GM12892 (cell line): ENCODE measurements around the gene LSM14A.
"Not testable (repeated sequence)": the region's sequence is repeated elsewhere in the genome, so short reads cannot be mapped to it uniquely, and the experiment has no call there.

ENCODE experiments used
- DNase-seq: peaks from one replicate; pipeline ENCODE4 v3.0.0; 2011; ENCODE audit not compliant: insufficient read length
- FAIRE-seq: peaks from 2 replicates; lab custom pipeline; 2011; peaks lifted over from hg19 to GRCh38; lab: Jason Lieb, UNC
- POLR2A ChIP-seq: IDR thresholded peaks from 2 replicates; pipeline ENCODE4 v1.6.1; 2011; ENCODE audit warnings: low read depth, low read length, control low read depth
- POLR2AphosphoS5 ChIP-seq: IDR thresholded peaks from 2 replicates; pipeline ENCODE4 v1.6.1; 2011; ENCODE audit warnings: low read depth, low read length, control low read depth
- TAF1 ChIP-seq: IDR thresholded peaks from 2 replicates; pipeline ENCODE4 v1.6.1; 2011; ENCODE audit warnings: low read depth, mild to moderate bottlenecking, control low read depth, low read length, borderline replicate concordance

The LSM14A gene

GRCh38 chr19:34135821-34136611, 36.3 kb upstream of the LSM14A start:
- no peak for DNase-seq
- FAIRE-seq: no peak
- no peak for TF ChIP-seq POLR2A
- TF ChIP-seq TAF1: no peak
- no peak for TF ChIP-seq POLR2AphosphoS5

GRCh38 chr19:34141025-34141424, 31.3 kb upstream of the LSM14A start:
- DNase-seq (no peak), FAIRE-seq (no peak)
- TF ChIP-seq TAF1: no peak
- TF ChIP-seq POLR2A: no peak
- TF ChIP-seq POLR2AphosphoS5: no peak

GRCh38 chr19:34142440-34142839, 29.9 kb upstream of the LSM14A start:
- FAIRE-seq: no peak
- TF ChIP-seq POLR2A: no peak
- TF ChIP-seq TAF1: no peak
- TF ChIP-seq POLR2AphosphoS5: no peak
- no peak for DNase-seq

- TF ChIP-seq POLR2A (no peak), POLR2AphosphoS5 (no peak), TAF1 (no peak)
- DNase-seq (peak; percentile 33), FAIRE-seq (peak; percentile 90)
Measured at GRCh38 chr19:34145741-34146202, 26.5 kb upstream of the LSM14A start.

- no peak for TF ChIP-seq POLR2AphosphoS5
- no peak for TF ChIP-seq TAF1
- TF ChIP-seq POLR2A: no peak
- DNase-seq (no peak), FAIRE-seq (no peak)
Measured at GRCh38 chr19:34148658-34149185, 23.6 kb upstream of the LSM14A start.

GRCh38 chr19:34149873-34150272, 22.4 kb upstream of the LSM14A start:
- FAIRE-seq: no peak
- no peak for DNase-seq
- TF ChIP-seq TAF1: no peak
- TF ChIP-seq POLR2AphosphoS5: no peak
- no peak for TF ChIP-seq POLR2A

- DNase-seq (no peak), FAIRE-seq (no peak)
- TF ChIP-seq POLR2A (no peak), POLR2AphosphoS5 (no peak), TAF1 (no peak)
Measured at GRCh38 chr19:34150558-34150957, 21.7 kb upstream of the LSM14A start.

- no peak for FAIRE-seq
- TF ChIP-seq POLR2AphosphoS5 (no peak), TAF1 (no peak), POLR2A (no peak)
- DNase-seq: no peak
Measured at GRCh38 chr19:34151439-34151838, 20.9 kb upstream of the LSM14A start.

- FAIRE-seq (no peak), DNase-seq (no peak)
- TF ChIP-seq POLR2AphosphoS5 (no peak), POLR2A (no peak), TAF1 (no peak)
Measured at GRCh38 chr19:34154401-34154800, 17.9 kb upstream of the LSM14A start.

- FAIRE-seq (no peak), DNase-seq (no peak)
- TF ChIP-seq TAF1 (no peak), POLR2A (no peak), POLR2AphosphoS5 (no peak)
Measured at GRCh38 chr19:34155686-34156085, 16.6 kb upstream of the LSM14A start.

GRCh38 chr19:34158966-34159365, 13.3 kb upstream of the LSM14A start:
- DNase-seq: not testable (repeated sequence)

GRCh38 chr19:34159541-34159940, 12.8 kb upstream of the LSM14A start:
- FAIRE-seq, DNase-seq: not testable (repeated sequence)

More at GRCh38 chr19:34158966-34159365, 13.3 kb upstream of the LSM14A start:
- not testable (repeated sequence) for FAIRE-seq

GRCh38 chr19:34161902-34162301, 10.4 kb upstream of the LSM14A start:
- DNase-seq, FAIRE-seq: not testable (repeated sequence)
